Neuronal stem cell (in vitro differentiated cells): Measurements from ENCODE around the gene ERVH48-1.

Source experiments
- DNase-seq: peaks from one replicate; pipeline ENCODE4 v3.0.0-alpha.2; 2013; ENCODE audit warnings: low spot score
- H2AFZ ChIP-seq: one replicate; pipeline ENCODE4 v1.6.1; 2013; ENCODE audit warnings: mild to moderate bottlenecking, low read length, inconsistent platforms
- H2AK5ac ChIP-seq: 2 replicates; pipeline ENCODE4 v1.6.1; 2013; ENCODE audit warnings: low read depth, mild to moderate bottlenecking, inconsistent platforms, low read length, moderate library complexity, mixed read lengths
- H2BK120ac ChIP-seq: 2 replicates; pipeline ENCODE4 v1.6.1; 2013; ENCODE audit warnings: low read depth, mild to moderate bottlenecking, inconsistent platforms, low read length, moderate library complexity, mixed read lengths
- H2BK12ac ChIP-seq: one replicate; pipeline ENCODE4 v1.6.1; 2013; ENCODE audit warnings: low read length, inconsistent platforms
- H2BK15ac ChIP-seq: 2 replicates; pipeline ENCODE4 v1.6.1; 2013; ENCODE audit warnings: mild to moderate bottlenecking, low read length, inconsistent platforms, mixed read lengths
- H2BK5ac ChIP-seq: one replicate; pipeline ENCODE4 v1.6.1; 2013; ENCODE audit warnings: inconsistent platforms, mild to moderate bottlenecking, low read length, moderate library complexity
- H3K14ac ChIP-seq: one replicate; pipeline ENCODE4 v1.6.1; 2013; ENCODE audit warnings: low read length, inconsistent platforms
- H3K18ac ChIP-seq: 2 replicates; pipeline ENCODE4 v1.6.1; 2013; ENCODE audit warnings: low read length, inconsistent platforms
- H3K23ac ChIP-seq: 2 replicates; pipeline ENCODE4 v1.6.1; 2013; ENCODE audit warnings: low read depth, mild to moderate bottlenecking, mixed read lengths, low read length, inconsistent platforms; ENCODE audit not compliant: poor library complexity
- H3K27ac ChIP-seq: replicated peaks from 3 replicates; pipeline ENCODE4 v1.5.1; 2013; ENCODE audit warnings: low read length, inconsistent platforms
- H3K27me3 ChIP-seq, 3 experiments: 2 replicates each; pipeline ENCODE4 v1.6.1; 2013; ENCODE audit warnings: low read length in 3 of 3, mild to moderate bottlenecking in 2 of 3, inconsistent platforms in 1 of 3, low read depth in 1 of 3, mixed read lengths in 1 of 3, moderate library complexity in 1 of 3; ENCODE audit not compliant: control insufficient read depth in 3 of 3, insufficient read depth in 3 of 3
- H3K36me3 ChIP-seq, 2 donors: replicated peaks in 1 of 2; 2 replicates each; pipeline ENCODE4 v1.6.1; 2013; ENCODE audit warnings: low read length in 2 of 2; ENCODE audit not compliant: control insufficient read depth in 2 of 2, insufficient read depth in 2 of 2
- H3K4ac ChIP-seq: 2 replicates; pipeline ENCODE4 v1.6.1; 2013; ENCODE audit warnings: inconsistent platforms, mild to moderate bottlenecking, low read length, moderate library complexity
- H3K4me1 ChIP-seq, 2 donors: 1 replicate in 1 of 2; 2 replicates in 1 of 2; pipeline ENCODE4 v1.6.1; 2013; ENCODE audit warnings: low read length in 2 of 2, low read depth in 1 of 2; ENCODE audit not compliant: control insufficient read depth in 2 of 2, insufficient read depth in 1 of 2
- H3K4me2 ChIP-seq: one replicate; pipeline ENCODE4 v1.6.1; 2013; ENCODE audit warnings: mild to moderate bottlenecking, low read length, inconsistent platforms; ENCODE audit not compliant: insufficient read depth, poor library complexity, severe bottlenecking
- H3K4me3 ChIP-seq, 2 donors: 2 replicates each; pipeline ENCODE4 v1.5.1; 2013; ENCODE audit warnings: low read length in 2 of 2, mild to moderate bottlenecking in 2 of 2, inconsistent platforms in 1 of 2, moderate library complexity in 1 of 2
- H3K79me1 ChIP-seq: one replicate; pipeline ENCODE4 v1.6.1; 2013; ENCODE audit warnings: low read depth, mild to moderate bottlenecking, inconsistent platforms, low read length, moderate library complexity
- H3K9ac ChIP-seq: one replicate; pipeline ENCODE4 v1.6.1; 2013; ENCODE audit warnings: mild to moderate bottlenecking, low read depth, low read length, inconsistent platforms; ENCODE audit not compliant: poor library complexity
- H3K9me3 ChIP-seq, 2 donors: replicated peaks in 1 of 2; 2 replicates each; pipeline versions ENCODE3 to v1.6.1; 2013; ENCODE audit warnings: low read length in 2 of 2, mild to moderate bottlenecking in 2 of 2, inconsistent platforms in 1 of 2, low read depth in 1 of 2, mixed read lengths in 1 of 2, moderate library complexity in 1 of 2; ENCODE audit not compliant: control insufficient read depth in 2 of 2, insufficient read depth in 1 of 2
- H4K8ac ChIP-seq: one replicate; pipeline ENCODE4 v1.6.1; 2013; ENCODE audit warnings: low read depth, mild to moderate bottlenecking, inconsistent platforms, low read length, moderate library complexity
- H4K91ac ChIP-seq: one replicate; pipeline ENCODE4 v1.6.1; 2013; ENCODE audit warnings: low read length, low read depth, mild to moderate bottlenecking, inconsistent platforms; ENCODE audit not compliant: poor library complexity
- WGBS, 2 donors: extraction: QIAGEN DNeasy Blood & Tissue Kit; methylation state at CpG; one replicate each; pipeline ENCODE4 v1.1.7; 2013; ENCODE audit warnings: missing lambda C conversion rate in 2 of 2, mixed read lengths in 1 of 2; ENCODE audit not compliant: insufficient read length in 2 of 2, insufficient replicate concordance in 1 of 2; ENCODE audit errors: extremely low coverage in 2 of 2; 5-methylcytosine and 5-hydroxymethylcytosine counted together

The ERVH48-1 gene

GRCh38 chr21:42903817-42904216 lies 21.6 kb downstream of the ERVH48-1 start:
- no peak overlapping the region for H2BK5ac ChIP-seq
- H3K9me3 ChIP-seq = peaks cover 10 to 24% of the 10 kb centered on the region in 2 donors
- H3K4ac ChIP-seq = no peak overlapping the region
- H3K79me1 ChIP-seq = peaks cover 2% of the 10 kb centered on the region
- H3K27ac ChIP-seq = no peak overlapping the region
- H3K27me3 ChIP-seq = no peaks in the 10 kb centered on the region
- no peak overlapping the region for H2BK120ac ChIP-seq
- no peaks in the 10 kb centered on the region for H3K4me1 ChIP-seq
- H3K36me3 ChIP-seq = peaks cover 39 to 91% of the 10 kb centered on the region in 2 donors
- no peak overlapping the region for H3K23ac ChIP-seq
- H3K18ac ChIP-seq = no peak overlapping the region
- H2BK12ac ChIP-seq = no peak overlapping the region
- no peak overlapping the region for H2AK5ac ChIP-seq
- no peak overlapping the region for H2AFZ ChIP-seq
- no peak overlapping the region for H3K4me2 ChIP-seq
- WGBS, 2 donors = no CpG with 5 or more reads among the region's 11 CpGs
- H3K4me3 ChIP-seq = no peak overlapping the region
- H3K9ac ChIP-seq = no peak overlapping the region
- H3K14ac ChIP-seq = no peak overlapping the region
- H4K8ac ChIP-seq = no peak overlapping the region
- H2BK15ac ChIP-seq = no peak overlapping the region
- no peak overlapping the region for H4K91ac ChIP-seq
- DNase-seq = no peak

- Histone ChIP-seq H4K91ac (no peak overlapping the region), H3K9me3 (peaks cover 2 to 7% of the 10 kb centered on the region in 2 donors), H3K4me2 (no peak overlapping the region), H3K9ac (no peak overlapping the region), H2BK120ac (no peak overlapping the region), H2BK5ac (no peak overlapping the region), H3K27me3 (no peaks in the 10 kb centered on the region), H3K14ac (no peak overlapping the region), H2BK12ac (no peak overlapping the region), H3K79me1 (no peaks in the 10 kb centered on the region), H3K4me1 (no peaks in the 10 kb centered on the region), H4K8ac (no peak overlapping the region), H3K27ac (no peak overlapping the region), H2AFZ (no peak overlapping the region), H2BK15ac (no peak overlapping the region), H3K18ac (no peak overlapping the region), H3K4ac (no peak overlapping the region), H3K23ac (no peak overlapping the region), H3K4me3 (no peak overlapping the region), H3K36me3 (peaks cover 34 to 82% of the 10 kb centered on the region in 2 donors), H2AK5ac (no peak overlapping the region)
- WGBS, 2 donors = no CpG with 5 or more reads among the region's 4 CpGs
- DNase-seq = no peak
Observed at GRCh38 chr21:42900446-42900845, 25.0 kb downstream of the ERVH48-1 start.

- Histone ChIP-seq H2BK12ac (no peak within 1 kb of the TSS), H3K4me3 (peak within 1 kb of the TSS; percentile 63 to 100), H4K91ac (no peak within 1 kb of the TSS), H2AFZ (peak within 1 kb of the TSS; percentile 90), H3K36me3 (peaks cover 4 to 26% of the 10 kb centered on the region in 2 donors), H3K9ac (peak within 1 kb of the TSS; percentile 91), H3K18ac (peak within 1 kb of the TSS; percentile 95), H3K9me3 (no peaks in the 10 kb centered on the region), H3K23ac (peak within 1 kb of the TSS; percentile 99), H3K4me1 (peaks cover 3 to 4% of the 10 kb centered on the region in 2 donors), H2BK5ac (no peak within 1 kb of the TSS), H3K14ac (peak within 1 kb of the TSS; percentile 59), H3K79me1 (no peaks in the 10 kb centered on the region), H3K4ac (peak within 1 kb of the TSS; percentile 53), H4K8ac (peak within 1 kb of the TSS; percentile 99), H3K27ac (peak within 1 kb of the TSS; percentile 73), H2AK5ac (peak within 1 kb of the TSS; percentile 47), H3K27me3 (no peaks in the 10 kb centered on the region), H3K4me2 (peak within 1 kb of the TSS; percentile 76), H2BK120ac (no peak within 1 kb of the TSS), H2BK15ac (peak within 1 kb of the TSS; percentile 32)
- DNase-seq = peak; percentile 99
- no CpG with 5 or more reads among the region's 87 CpGs for WGBS, 2 donors
Observed at GRCh38 chr21:42892931-42893755, 32.3 kb downstream of the ERVH48-1 start, which contains the start of gene NDUFV3. Gene NDUFV3, plus strand, starts transcription at chr21:42893309. Its CDS starts 25 bp downstream, at chr21:42893334.

- H3K27ac ChIP-seq = peak overlapping the region; percentile 50
- peak overlapping the region; percentile 99 for H3K23ac ChIP-seq
- no peaks in the 10 kb centered on the region for H3K27me3 ChIP-seq
- H3K18ac ChIP-seq = peak overlapping the region; percentile 95
- H3K36me3 ChIP-seq = peaks cover 3 to 20% of the 10 kb centered on the region in 2 donors
- H3K79me1 ChIP-seq = no peaks in the 10 kb centered on the region
- H3K4me3 ChIP-seq = peak overlapping the region; percentile 63 to 79
- H2AK5ac ChIP-seq = peak overlapping the region; percentile 47
- peak overlapping the region; percentile 99 for H4K8ac ChIP-seq
- H2AFZ ChIP-seq = peak overlapping the region; percentile 89
- H2BK120ac ChIP-seq = no peak overlapping the region
- H2BK15ac ChIP-seq = peak overlapping the region; percentile 32
- H2BK12ac ChIP-seq = no peak overlapping the region
- no peaks in the 10 kb centered on the region for H3K9me3 ChIP-seq
- peak overlapping the region; percentile 59 for H3K14ac ChIP-seq
- H3K4me2 ChIP-seq = peak overlapping the region; percentile 76
- peaks cover 3 to 4% of the 10 kb centered on the region in 2 donors for H3K4me1 ChIP-seq
- peak overlapping the region; percentile 76 for H3K9ac ChIP-seq
- H4K91ac ChIP-seq = no peak overlapping the region
- H2BK5ac ChIP-seq = no peak overlapping the region
- WGBS, 2 donors = no CpG with 5 or more reads among the region's 18 CpGs
- no peak overlapping the region for H3K4ac ChIP-seq
- DNase-seq = peak; percentile 5
Observed at GRCh38 chr21:42892582-42892930, 32.9 kb downstream of the ERVH48-1 start.
